Mononuclear cell (primary cell): Measurements from ENCODE around the gene HEPN1. TPM values are rescaled to one million over a fixed set of nuclear protein-coding genes. Genes with fewer than 3 reads are reported as not detected.

Source experiments
- H3K27me3 ChIP-seq: 2 replicates; pipeline ENCODE4 v1.6.0; 2011; ENCODE audit warnings: low read length, control low read depth; ENCODE audit not compliant: insufficient read depth
- H3K4me1 ChIP-seq: 2 replicates; pipeline ENCODE4 v1.5.1; 2011; ENCODE audit warnings: mild to moderate bottlenecking, low read length, control low read depth; ENCODE audit not compliant: insufficient read depth
- H3K4me3 ChIP-seq: 2 replicates; pipeline ENCODE4 v1.5.1; 2011; ENCODE audit warnings: mild to moderate bottlenecking, low read length, moderate library complexity
- H3K9me3 ChIP-seq: 2 replicates; pipeline ENCODE4 v1.5.1; 2011; ENCODE audit warnings: low read depth, mild to moderate bottlenecking, control low read depth, low read length
- total RNA-seq: library from RNA; depleted of rRNA; stranded (reverse); fragments of >200 nt; gene quantifications from one replicate; pipeline ENCODE4 v1.2.3, GENCODE V29; 2012

The HEPN1 gene
- total RNA-seq = not detected

DNA sequence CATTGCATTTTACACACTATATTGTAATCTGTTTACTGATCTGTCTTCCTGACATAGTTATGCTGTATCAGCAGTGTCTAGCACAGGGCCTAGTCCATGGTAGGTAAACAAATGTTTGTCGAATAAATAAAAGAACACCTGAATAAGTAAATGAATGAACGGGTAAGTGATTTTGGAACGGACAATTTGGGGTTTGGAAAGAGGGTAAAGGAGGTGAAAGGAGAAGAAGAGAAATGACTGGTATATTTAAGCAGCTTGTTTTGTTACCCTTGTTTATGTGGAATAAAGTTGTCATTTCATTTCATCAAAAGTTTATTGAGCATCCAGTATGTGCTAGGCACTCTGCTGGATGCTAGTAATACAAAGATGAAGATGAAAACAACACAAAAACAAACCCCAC lies at the start of gene HEPN1:
HEPN1 (plus strand) TSS at position 301 of the 400 bp plus-strand sequence.
- H3K9me3 ChIP-seq = no peaks in the 10 kb centered on the region
- peaks cover 4% of the 10 kb centered on the region for H3K27me3 ChIP-seq
- no peak within 1 kb of the TSS for H3K4me3 ChIP-seq
- H3K4me1 ChIP-seq = peaks cover 9% of the 10 kb centered on the region

DNA sequence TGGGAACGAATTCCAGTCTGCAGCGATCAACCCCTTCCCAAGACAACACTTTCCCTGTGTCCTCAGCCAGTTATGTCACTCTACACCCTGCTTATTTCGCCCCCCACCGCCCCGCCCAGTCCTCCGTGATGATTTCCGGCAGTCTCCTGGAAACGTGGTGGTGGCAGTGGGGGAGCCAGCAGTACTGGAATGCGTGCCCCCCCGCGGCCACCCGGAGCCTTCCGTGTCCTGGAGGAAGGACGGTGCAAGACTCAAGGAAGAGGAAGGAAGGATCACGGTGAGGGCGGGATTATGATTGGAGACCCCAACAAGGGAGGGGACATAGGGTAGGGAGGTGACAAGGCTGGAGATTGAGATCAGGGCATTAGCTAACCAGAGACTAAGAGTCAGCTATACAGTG lies 49.7 kb upstream of the HEPN1 start:
- Histone ChIP-seq H3K27me3 (peaks cover 70% of the 10 kb centered on the region), H3K4me3 (no peak overlapping the region), H3K9me3 (no peaks in the 10 kb centered on the region), H3K4me1 (peaks cover 23% of the 10 kb centered on the region)

DNA sequence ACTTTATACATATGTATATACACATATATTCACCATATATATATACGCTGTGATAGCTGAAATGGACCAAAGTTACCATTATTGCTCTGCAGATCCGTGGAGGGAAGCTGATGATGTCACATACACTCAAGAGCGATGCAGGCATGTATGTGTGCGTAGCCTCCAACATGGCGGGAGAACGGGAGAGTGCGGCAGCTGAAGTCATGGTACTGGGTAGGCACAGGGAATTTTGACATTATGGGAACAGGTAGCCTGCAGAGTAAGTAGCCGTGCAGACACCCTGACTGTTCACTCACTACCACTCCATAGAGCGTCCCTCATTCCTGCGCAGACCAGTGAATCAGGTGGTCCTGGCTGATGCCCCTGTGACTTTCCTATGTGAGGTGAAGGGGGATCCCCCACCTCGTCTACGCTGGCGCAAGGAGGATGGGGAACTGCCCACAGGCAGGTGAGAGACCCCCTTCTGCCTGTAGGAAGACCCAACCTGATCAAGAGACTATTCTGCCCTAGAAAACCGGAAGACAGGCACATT lies 49.1 kb upstream of the HEPN1 start:
- H3K9me3 ChIP-seq = no peaks in the 10 kb centered on the region
- no peak overlapping the region for H3K4me3 ChIP-seq
- H3K27me3 ChIP-seq = peaks cover 64% of the 10 kb centered on the region
- H3K4me1 ChIP-seq = peaks cover 23% of the 10 kb centered on the region

DNA sequence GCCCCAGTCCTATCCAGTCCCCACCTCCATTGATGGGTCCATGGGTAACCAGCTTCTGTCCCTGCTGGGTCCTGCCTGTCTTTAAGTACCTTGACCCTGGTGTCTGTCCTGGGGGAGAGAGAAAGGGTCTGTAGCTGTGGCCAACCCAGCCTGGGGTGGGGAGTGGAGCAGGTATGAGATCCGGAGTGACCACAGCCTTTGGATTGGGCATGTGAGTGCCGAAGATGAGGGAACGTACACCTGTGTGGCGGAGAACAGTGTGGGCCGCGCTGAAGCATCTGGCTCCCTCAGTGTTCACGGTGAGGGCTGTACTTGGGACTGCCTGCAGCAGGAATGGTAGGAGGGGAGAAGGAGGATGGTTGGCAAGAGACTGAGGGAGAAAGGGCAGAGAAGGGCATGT lies 48.6 kb upstream of the HEPN1 start:
- Histone ChIP-seq H3K9me3 (no peaks in the 10 kb centered on the region), H3K27me3 (peaks cover 60% of the 10 kb centered on the region), H3K4me3 (no peak overlapping the region), H3K4me1 (peaks cover 21% of the 10 kb centered on the region)

DNA sequence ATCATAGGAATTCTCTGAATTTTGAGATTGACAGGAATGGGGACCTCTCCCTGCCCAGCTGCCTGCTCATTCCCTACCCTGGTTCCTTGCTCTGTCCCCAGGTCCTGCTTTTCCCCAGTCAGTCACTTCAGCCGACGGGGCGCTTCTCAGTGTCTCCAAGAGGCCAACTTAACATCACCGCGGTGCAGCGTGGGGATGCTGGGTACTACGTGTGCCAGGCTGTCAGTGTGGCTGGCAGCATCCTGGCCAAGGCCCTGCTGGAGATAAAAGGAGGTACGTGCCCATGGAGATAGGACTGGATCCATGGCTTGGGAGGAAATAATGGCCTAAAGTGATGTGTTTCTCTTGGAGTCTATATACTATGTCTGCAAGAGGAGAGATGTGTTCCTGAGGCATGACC lies 46.8 kb upstream of the HEPN1 start:
- Histone ChIP-seq H3K4me1 (peaks cover 25% of the 10 kb centered on the region), H3K9me3 (no peaks in the 10 kb centered on the region), H3K27me3 (peaks cover 44% of the 10 kb centered on the region), H3K4me3 (no peak overlapping the region)

DNA sequence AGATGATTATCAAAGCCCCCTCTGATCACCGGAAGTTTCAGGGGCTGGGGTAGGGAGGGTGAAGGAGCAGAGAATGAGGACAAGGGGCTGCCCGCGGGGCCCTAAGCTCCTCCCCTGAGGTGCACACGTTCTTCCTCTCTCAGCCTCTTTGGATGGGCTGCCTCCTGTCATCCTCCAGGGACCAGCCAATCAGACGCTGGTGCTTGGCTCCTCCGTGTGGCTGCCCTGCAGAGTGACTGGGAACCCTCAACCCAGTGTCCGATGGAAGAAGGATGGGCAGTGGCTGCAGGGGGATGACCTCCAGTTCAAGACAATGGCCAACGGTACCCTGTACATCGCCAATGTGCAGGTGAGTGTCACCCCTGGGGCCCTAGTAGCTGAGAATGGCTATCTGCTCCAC lies 46.3 kb upstream of the HEPN1 start:
- peaks cover 41% of the 10 kb centered on the region for H3K27me3 ChIP-seq
- peaks cover 30% of the 10 kb centered on the region for H3K4me1 ChIP-seq
- H3K4me3 ChIP-seq = no peak overlapping the region
- no peaks in the 10 kb centered on the region for H3K9me3 ChIP-seq

DNA sequence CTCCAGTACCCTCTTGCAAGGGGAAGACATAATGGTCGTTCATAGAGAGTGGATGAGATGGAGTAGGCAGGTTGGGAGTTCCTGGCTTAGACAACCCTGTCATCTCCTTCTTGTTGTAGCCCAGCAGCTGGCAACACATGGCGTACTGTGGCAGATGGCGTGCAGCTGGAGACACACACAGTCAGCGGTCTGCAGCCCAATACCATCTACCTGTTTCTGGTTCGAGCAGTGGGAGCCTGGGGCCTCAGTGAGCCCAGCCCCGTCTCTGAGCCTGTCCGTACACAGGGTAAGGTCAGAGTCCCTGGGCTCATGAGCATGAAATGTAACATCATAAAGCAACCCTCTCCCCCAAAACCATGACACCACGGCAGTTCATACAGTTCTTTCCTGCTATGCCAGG lies 45.1 kb upstream of the HEPN1 start:
- Histone ChIP-seq H3K4me1 (peaks cover 23% of the 10 kb centered on the region), H3K4me3 (no peak overlapping the region), H3K27me3 (peaks cover 32% of the 10 kb centered on the region), H3K9me3 (no peaks in the 10 kb centered on the region)

DNA sequence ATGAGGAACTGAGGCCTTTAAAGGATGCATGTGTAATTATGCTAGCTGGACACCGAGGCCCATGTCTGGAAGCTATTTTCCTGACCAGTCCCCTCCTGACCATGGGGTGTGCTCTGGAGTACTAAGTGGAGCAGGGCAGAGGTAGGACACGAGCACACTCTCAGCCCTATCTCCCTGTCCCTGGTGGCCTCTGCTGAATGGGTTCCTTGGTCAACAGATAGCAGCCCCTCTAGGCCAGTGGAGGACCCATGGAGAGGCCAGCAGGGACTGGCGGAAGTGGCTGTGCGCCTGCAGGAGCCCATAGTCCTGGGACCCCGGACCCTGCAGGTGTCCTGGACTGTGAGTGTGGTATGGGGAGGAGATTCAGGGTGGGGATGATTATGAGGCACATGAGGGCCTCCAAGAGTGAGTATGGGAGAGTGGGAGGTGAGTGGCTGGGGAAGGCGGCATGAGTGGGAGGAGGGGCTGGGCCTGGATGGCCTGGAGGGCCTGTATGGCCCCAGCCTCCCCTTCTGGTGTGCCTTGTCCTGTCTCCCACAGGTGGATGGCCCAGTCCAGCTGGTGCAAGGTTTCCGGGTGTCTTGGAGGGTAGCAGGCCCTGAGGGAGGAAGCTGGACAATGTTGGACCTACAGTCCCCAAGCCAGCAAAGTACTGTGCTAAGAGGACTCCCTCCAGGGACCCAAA lies 44.3 kb upstream of the HEPN1 start:
- no peaks in the 10 kb centered on the region for H3K9me3 ChIP-seq
- no peak overlapping the region for H3K4me3 ChIP-seq
- peaks cover 18% of the 10 kb centered on the region for H3K4me1 ChIP-seq
- H3K27me3 ChIP-seq = peaks cover 25% of the 10 kb centered on the region

DNA sequence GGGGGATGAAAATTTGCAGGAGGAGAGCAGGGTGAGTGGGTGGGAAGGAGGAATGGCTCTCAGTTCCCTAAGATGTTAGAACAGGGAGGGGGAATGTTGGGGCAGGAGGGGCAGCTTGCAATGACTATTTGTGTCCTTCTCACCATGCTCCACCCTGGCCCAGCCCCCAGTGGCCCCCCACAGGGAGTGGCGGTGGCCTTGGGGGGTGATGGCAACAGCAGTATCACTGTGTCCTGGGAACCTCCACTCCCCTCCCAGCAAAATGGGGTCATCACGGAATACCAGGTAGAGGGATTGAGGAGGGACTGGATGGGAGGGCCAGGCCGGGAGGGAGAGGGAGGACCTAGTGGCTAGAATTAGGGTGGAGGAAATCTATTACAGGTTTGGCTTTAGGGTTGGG lies 43.6 kb upstream of the HEPN1 start:
- Histone ChIP-seq H3K27me3 (peaks cover 18% of the 10 kb centered on the region), H3K4me1 (peaks cover 18% of the 10 kb centered on the region), H3K4me3 (no peak overlapping the region), H3K9me3 (no peaks in the 10 kb centered on the region)

DNA sequence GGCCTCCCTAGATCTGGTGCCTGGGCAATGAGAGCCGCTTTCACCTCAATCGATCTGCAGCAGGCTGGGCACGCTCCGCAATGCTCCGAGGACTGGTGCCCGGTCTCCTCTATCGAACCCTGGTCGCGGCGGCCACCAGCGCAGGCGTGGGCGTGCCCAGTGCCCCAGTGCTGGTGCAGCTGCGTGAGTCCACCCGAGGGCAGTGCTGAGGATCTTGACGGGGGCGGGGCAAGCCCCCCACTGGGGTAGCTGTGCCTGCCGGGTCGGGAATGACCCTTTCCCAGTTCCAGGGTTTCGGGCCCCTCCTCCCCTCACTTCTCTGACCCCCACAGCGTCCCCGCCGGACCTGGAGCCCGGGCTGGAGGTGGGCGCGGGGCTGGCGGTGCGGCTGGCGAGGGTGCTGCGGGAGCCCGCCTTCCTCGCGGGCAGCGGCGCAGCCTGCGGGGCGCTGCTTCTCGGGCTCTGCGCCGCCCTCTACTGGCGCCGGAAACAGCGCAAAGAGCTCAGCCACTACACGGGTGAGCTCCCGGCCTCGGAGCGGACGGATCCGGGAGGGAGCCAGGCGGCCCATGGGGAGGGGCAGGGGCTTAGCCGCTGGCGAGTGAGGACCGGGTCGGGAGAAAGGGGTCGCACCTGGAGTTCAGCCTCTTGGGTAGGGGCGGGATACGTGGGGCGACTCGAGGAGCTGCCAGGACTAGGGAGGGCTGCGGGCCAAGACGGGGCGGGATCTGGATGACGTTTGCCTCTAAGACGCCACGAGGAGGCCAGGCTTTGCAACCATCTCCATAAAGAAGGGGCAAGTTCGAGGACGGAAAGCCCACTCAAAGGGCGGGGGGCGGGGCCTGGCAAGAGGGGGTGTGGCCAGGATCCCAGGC lies 42.9 kb upstream of the HEPN1 start:
- Histone ChIP-seq H3K9me3 (no peaks in the 10 kb centered on the region), H3K4me3 (peak overlapping the region; percentile 55), H3K27me3 (peaks cover 12% of the 10 kb centered on the region), H3K4me1 (peaks cover 18% of the 10 kb centered on the region)

DNA sequence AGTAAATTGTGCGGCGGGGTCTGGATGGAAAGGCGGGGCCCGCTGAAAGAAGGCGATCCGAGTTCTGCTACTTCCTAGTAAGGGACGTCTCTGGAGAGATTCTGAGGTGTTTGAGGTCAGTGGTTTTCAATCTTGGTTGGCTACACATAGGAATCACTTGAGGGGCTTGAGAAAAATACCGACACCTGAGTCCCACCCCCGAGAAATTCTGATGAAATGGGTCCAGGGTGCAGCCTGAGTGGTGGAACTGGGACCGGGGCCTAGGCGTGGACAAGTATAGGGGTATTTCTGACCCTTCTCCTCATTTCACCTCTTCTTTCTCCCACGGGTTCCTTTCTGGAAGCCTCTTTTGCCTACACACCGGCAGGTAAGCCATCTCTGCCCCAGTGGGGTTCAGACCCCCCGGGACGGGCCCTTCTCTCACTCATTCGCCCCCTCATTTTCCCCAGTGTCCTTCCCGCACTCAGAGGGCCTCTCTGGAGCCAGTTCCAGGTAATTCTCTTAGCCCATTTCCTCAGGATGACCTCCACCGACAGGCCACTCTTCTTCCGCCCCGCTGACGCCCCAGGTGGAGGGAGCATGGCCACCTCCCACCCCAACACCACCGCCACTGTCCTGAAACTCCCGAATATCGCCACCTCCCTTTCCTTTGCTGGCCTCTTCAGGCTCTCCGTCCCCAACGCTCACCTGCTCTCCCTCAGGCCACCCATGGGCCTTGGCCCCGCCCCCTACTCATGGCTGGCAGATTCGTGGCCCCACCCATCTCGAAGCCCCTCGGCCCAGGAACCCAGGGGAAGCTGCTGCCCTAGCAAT lies 42.0 kb upstream of the HEPN1 start:
- Histone ChIP-seq H3K4me1 (peaks cover 18% of the 10 kb centered on the region), H3K9me3 (no peaks in the 10 kb centered on the region), H3K4me3 (peak overlapping the region; percentile 55), H3K27me3 (peaks cover 7% of the 10 kb centered on the region)

DNA sequence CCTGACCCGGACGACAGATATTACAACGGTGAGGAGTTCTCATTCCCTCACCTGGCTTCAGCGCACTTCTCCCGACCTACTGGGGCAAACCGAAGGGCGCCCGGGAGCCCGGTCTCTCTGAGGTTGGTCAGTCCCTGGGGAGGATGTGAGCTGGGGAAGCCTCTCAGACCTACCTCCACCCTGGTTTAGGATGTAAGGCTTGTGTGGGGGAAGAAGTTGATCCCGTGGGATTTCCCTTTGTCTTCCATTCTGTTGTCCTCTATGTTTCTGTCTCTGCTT lies 41.5 kb upstream of the HEPN1 start:
- H3K9me3 ChIP-seq = no peaks in the 10 kb centered on the region
- H3K4me3 ChIP-seq = no peak overlapping the region
- peaks cover 7% of the 10 kb centered on the region for H3K27me3 ChIP-seq
- H3K4me1 ChIP-seq = peaks cover 18% of the 10 kb centered on the region

DNA sequence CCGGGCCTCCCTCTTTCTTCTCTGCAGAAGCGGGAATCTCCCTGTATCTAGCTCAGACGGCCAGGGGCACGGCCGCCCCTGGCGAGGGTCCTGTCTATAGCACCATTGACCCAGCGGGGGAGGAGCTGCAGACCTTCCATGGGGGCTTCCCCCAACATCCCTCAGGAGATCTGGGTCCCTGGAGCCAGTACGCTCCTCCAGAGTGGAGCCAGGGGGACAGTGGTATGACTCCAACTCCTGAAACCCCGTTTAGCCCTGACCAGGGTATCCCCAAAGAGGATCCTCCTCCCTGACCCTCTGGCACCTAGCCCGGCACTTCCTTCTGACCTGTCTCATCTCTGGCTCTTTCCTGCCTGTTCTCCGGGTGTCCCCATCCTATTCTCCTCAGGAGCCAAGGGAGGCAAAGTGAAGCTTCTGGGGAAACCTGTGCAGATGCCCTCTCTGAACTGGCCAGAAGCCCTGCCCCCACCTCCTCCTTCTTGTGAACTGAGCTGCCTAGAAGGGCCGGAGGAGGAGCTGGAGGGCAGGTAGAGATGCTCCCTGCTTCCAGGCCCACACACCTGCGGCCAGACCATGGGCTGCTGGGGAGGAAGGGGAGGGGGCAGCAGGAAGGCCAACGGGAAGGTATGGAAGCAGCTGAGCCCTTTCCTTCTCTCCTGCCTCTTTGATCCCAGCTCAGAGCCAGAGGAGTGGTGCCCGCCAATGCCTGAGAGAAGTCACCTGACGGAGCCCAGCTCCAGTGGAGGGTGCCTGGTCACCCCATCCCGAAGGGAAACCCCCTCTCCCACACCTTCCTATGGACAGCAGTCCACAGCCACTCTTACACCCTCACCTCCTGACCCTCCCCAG lies 40.9 kb upstream of the HEPN1 start:
- Histone ChIP-seq H3K4me3 (no peak overlapping the region), H3K27me3 (peaks cover 7% of the 10 kb centered on the region), H3K9me3 (no peaks in the 10 kb centered on the region), H3K4me1 (peaks cover 18% of the 10 kb centered on the region)

DNA sequence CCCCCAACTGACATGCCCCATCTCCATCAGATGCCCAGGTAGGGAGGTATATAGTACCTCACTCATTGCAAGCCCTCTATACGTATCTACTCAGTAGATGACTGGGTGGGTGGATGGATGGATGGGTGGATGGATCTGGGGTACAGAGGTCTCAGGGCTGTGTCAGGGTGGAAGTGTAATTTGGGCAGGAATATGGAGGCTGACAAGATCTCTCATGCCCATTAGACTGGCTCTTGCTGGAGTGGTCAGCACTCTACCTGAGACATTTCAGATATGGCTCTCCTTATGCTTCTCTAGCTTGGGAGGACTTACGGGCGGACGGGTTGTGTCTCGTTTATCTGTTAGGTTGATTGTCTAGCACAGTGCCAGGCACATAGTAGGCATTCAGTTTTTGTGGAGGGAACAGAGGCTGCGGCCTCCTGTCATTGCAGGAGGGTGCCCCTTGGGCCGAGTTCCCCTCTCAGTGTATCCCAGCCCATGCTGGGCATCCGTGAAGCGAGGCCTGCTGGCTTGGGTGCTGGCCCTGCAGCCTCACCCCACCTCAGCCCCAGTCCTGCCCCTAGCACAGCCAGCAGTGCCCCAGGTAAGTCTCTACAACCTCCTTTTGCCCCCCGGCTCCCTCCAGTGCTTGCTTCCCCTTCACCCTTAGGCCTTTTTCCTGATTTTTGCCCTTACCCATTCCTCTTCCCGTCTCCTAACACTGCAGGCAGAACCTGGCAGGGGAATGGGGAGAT lies 40.1 kb upstream of the HEPN1 start:
- no peaks in the 10 kb centered on the region for H3K9me3 ChIP-seq
- peaks cover 7% of the 10 kb centered on the region for H3K27me3 ChIP-seq
- peaks cover 18% of the 10 kb centered on the region for H3K4me1 ChIP-seq
- no peak overlapping the region for H3K4me3 ChIP-seq
